Activated naive CD8-positive, alpha-beta T cell treated with anti-CD3 and anti-CD28 coated beads for 36 hours (primary cell): ENCODE results near the gene RPS14. TPM values are rescaled to one million over a fixed set of nuclear protein-coding genes. Genes with fewer than 3 reads are reported as not detected.
"Not testable (repeated sequence)": the region's sequence is repeated elsewhere in the genome, so short reads cannot be mapped to it uniquely, and the experiment has no call there.

ENCODE experiments used
- DNase-seq: peaks from one replicate; pipeline ENCODE4 v3.0.0; 2021
- H3K27ac Mint-ChIP-seq: one replicate; pipeline ENCODE4 v1.8.0; 2022; ENCODE audit warnings: mild to moderate bottlenecking, moderate library complexity, mixed read lengths
- H3K27me3 Mint-ChIP-seq: one replicate; pipeline ENCODE4 v1.8.0; 2022; ENCODE audit warnings: mild to moderate bottlenecking, mixed read lengths
- H3K36me3 Mint-ChIP-seq: one replicate; pipeline ENCODE4 v1.8.0; 2021; ENCODE audit warnings: mild to moderate bottlenecking, mixed read lengths
- H3K4me1 Mint-ChIP-seq: one replicate; pipeline ENCODE4 v1.8.0; 2021; ENCODE audit warnings: mixed read lengths
- H3K4me3 Mint-ChIP-seq: one replicate; pipeline ENCODE4 v1.8.0; 2022; ENCODE audit warnings: mild to moderate bottlenecking, moderate library complexity, mixed read lengths
- H3K9me3 Mint-ChIP-seq: one replicate; pipeline ENCODE4 v1.8.0; 2022; ENCODE audit warnings: mixed read lengths
- total RNA-seq, 2 experiments: library from RNA; stranded (reverse); gene quantifications; one replicate each; pipeline ENCODE4 v1.2.3, GENCODE V29; 2021

Gene RPS14
- total RNA-seq, 2 experiments from 2014 or later, result 2,978 to 3,004 TPM

DNA sequence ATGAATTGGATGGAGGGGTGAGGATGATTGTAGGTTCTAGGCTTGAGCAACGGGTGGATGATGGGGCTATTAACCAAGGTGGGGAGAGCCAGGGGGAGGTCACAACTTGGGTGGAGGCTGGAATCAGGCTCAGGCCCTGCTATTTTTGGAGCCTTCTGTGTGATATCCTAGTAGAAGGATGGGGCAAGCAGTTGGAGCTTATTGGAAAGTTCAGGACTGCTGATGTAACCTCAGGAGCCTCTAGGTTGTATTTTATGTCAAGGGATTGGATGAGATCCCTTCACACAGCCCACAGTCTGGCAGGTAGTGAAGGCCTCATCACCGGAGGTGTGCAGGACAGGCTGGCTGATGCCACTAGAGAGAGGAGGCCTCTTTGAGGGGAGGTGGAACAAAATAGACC lies 11.2 kb upstream of the RPS14 start:
- no peak overlapping the region for H3K4me3 Mint-ChIP-seq
- H3K27ac Mint-ChIP-seq, result peak overlapping the region; percentile 78
- peaks cover 16% of the 10 kb centered on the region for H3K4me1 Mint-ChIP-seq
- H3K36me3 Mint-ChIP-seq, result no peaks in the 10 kb centered on the region
- no peaks in the 10 kb centered on the region for H3K9me3 Mint-ChIP-seq
- no peak for DNase-seq
- no peaks in the 10 kb centered on the region for H3K27me3 Mint-ChIP-seq

DNA sequence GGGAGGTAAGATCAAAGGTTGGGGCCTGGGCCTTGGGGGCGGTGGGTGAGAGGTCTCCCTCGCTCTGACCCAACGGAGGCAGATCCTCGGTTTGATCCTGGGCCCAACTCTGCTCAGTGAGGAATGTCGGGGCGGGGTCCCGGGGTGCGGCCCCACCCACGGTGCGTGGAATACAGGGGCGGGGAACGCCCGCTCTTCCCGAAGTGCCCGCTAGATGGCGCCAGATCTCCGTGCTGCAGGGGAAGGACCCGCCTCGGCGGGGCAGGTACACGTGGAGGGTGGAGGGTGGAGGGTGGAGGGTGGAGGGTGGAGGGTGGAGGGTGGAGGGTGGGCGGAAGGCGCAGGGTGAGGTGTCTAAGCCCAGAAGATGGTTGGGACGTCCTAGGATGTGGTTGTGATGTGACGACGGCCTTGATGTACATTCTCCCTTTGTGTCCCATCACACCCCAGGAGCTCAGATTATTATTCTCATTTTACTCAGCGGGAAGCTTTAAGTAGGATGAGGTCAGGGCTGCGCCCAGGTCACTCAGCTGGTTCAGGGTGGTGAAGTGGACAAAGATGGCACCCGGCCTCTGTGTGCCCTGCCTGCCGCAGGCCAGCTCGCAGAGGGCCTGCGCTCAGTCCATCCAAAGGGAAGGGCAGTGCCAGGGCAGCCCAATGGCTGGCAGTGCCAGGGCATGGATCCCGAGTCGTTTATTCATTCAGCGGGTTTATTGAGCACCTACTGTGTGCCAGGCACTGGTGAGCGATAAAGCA lies 9.4 kb upstream of the RPS14 start:
- DNase-seq, result peak; percentile 84
- no peaks in the 10 kb centered on the region for H3K9me3 Mint-ChIP-seq
- no peaks in the 10 kb centered on the region for H3K36me3 Mint-ChIP-seq
- peak overlapping the region; percentile 49 for H3K27ac Mint-ChIP-seq
- no peak overlapping the region for H3K4me3 Mint-ChIP-seq
- H3K4me1 Mint-ChIP-seq, result peaks cover 16% of the 10 kb centered on the region
- no peaks in the 10 kb centered on the region for H3K27me3 Mint-ChIP-seq

DNA sequence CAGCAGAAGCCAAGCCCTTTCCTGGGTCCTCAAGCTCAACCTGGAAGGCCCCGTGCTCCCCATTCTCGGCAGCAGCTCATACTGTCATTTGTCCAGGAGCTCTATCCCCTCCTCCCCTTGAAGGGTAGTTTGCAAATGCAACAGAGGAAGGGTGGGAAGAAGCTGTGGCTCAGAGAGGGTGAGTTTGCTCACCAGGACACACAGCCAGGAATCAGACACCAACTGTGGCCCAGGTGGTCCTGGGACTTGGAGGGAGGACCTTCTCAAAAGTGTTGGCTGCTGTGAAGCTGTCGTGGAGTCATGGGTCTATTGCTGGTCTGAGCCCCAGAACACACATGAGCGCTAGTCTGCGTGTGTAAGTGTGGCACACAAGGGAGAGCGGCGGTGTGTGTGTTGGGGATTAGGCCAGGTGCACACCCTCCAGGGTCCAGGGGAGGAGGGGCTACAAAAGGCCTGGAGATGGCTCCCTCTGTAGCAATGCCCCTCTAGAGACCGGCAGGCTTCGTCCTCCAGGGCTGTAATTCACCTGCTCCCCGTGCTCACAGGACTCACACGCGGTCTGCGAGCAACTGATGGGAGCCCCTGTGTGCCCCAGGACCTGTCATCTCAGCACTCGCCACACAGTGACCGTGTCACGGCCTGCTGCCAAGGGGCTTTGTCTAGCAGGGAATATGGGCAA lies 8.2 kb upstream of the RPS14 start:
- H3K27me3 Mint-ChIP-seq, result no peaks in the 10 kb centered on the region
- DNase-seq, result no peak
- peaks cover 16% of the 10 kb centered on the region for H3K4me1 Mint-ChIP-seq
- no peaks in the 10 kb centered on the region for H3K36me3 Mint-ChIP-seq
- H3K27ac Mint-ChIP-seq, result peak overlapping the region; percentile 71
- no peak overlapping the region for H3K4me3 Mint-ChIP-seq
- no peaks in the 10 kb centered on the region for H3K9me3 Mint-ChIP-seq

DNA sequence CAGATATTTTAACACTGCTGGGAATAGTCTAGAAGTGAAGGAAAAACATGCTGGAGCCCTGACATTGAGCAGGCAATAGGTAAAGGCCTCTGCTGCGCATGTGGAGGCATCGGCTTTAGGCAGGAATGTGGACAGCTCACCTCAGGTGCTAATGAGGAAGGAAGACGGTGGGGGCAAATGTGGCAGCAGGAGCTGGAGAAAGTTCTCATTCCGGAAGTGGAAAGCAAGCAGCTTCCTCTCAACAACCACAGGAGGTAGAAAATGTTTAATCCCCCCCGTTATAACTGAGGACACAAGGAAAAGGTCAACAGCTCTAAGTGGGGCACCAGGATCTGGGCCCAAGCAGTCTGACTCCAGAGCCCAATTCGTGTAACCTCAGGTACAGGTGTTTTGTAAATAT lies 7.6 kb upstream of the RPS14 start:
- Mint-ChIP-seq H3K36me3 (no peaks in the 10 kb centered on the region), H3K4me3 (peak overlapping the region; percentile 36), H3K27ac (peak overlapping the region; percentile 71), H3K4me1 (peaks cover 16% of the 10 kb centered on the region), H3K27me3 (no peaks in the 10 kb centered on the region), H3K9me3 (no peaks in the 10 kb centered on the region)
- DNase-seq, result no peak

DNA sequence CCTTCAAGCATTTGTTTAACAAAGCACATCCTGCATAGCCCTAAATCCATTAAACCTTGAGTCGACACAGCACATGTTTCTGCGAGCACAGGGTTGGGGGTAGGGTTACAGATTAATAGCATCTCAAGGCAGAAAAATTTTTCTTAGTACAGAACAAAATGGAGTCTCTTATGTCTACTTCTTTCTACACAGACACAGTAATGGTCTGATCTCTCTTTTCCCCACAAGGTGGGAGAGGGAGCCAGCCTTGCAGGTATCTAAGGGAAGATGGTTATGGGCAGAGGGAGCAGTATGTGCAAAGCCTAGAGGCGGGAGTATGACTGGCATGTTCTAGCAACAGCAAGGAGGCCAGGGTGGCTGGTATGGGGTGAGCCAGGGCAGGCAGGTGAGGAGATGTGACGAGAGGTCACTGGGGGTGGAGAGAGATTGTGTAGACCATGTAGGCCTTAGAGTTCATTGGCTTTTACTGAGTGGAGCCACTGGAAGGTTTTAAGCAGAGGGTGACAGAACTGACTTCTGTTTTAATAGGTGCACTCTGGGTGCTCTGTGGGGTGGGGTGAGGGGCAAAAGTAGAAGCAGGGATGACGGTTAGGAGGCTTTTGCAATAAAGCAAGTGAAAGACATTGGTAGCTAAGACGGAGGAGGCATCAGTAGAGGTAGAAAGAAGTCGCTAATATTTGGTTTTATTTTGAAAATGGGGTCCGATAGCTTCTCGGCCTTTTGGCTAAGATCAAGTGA lies 5.1 kb upstream of the RPS14 start:
- Mint-ChIP-seq H3K9me3 (peaks cover 1% of the 10 kb centered on the region), H3K27ac (no peak overlapping the region), H3K4me3 (no peak overlapping the region), H3K4me1 (peaks cover 15% of the 10 kb centered on the region), H3K27me3 (no peaks in the 10 kb centered on the region), H3K36me3 (no peaks in the 10 kb centered on the region)
- DNase-seq, result no peak

DNA sequence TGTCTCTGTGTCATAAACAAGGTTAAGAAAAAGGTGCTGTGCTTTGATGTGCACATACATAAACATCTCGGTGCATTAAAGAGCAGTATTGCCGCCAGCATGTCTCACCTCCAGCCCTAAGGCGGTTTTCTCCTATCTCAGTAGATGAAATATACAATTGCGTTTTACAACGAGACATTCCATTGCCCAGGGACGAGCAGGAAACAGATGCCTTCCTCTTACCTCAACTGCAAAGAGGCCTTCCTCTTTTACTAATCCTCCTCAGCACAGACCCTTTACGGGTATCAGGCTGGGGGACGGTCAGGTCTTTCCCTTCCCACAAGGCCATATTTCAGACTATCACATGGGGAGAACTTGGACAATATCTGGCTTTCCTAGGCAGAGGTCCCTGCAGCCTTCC lies 4.5 kb upstream of the RPS14 start:
- not testable (repeated sequence) for H3K36me3 Mint-ChIP-seq, H3K27ac Mint-ChIP-seq, H3K4me3 Mint-ChIP-seq, H3K9me3 Mint-ChIP-seq, DNase-seq, H3K27me3 Mint-ChIP-seq
- H3K4me1 Mint-ChIP-seq, result peaks cover 12% of the 10 kb centered on the region

DNA sequence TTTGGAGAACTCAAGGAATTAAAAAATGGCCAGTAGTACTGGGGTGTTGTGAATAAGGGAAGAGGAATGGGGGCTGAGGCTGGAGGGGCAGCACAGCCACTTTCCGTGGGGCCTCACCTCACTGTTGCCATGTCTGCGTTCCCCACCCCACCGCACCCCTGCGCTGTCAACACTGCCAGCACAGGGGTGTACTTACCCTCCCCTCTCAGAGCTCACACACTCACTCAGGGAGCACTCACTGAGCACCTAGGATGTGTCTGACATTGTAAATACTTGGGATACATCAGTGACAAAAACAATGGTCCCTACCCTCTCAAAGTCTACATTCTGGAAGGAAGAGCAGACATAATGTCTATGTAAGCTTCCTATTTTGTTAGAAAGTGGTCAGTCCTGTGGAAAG lies 3.4 kb upstream of the RPS14 start:
- H3K9me3 Mint-ChIP-seq, result peaks cover 1% of the 10 kb centered on the region
- H3K27ac Mint-ChIP-seq, result no peak overlapping the region
- DNase-seq, result no peak
- H3K4me1 Mint-ChIP-seq, result peaks cover 9% of the 10 kb centered on the region
- H3K4me3 Mint-ChIP-seq, result no peak overlapping the region
- H3K27me3 Mint-ChIP-seq, result no peaks in the 10 kb centered on the region
- peaks cover 17% of the 10 kb centered on the region for H3K36me3 Mint-ChIP-seq

DNA sequence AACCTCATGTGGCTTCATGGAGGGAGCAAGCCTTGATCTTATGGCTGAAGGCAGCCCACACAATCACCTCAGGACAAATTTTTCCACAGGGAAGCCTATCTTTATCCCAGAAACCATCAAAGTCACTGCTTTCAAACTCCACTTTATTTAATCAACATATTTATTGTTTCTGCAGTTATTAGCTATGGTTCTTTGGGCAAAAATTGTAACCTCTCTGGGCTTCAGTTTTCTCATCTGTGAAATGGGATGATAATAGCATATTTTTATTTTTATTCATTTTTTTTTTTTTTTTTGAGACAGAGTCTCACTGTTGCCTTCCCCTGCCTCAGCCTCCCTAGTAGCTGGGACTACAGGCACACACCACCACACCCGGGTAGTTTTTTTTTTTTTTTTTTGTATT lies 2.1 kb upstream of the RPS14 start:
- Mint-ChIP-seq H3K27ac (no peak overlapping the region), H3K9me3 (peaks cover 1% of the 10 kb centered on the region), H3K4me1 (peaks cover 14% of the 10 kb centered on the region), H3K36me3 (peaks cover 30% of the 10 kb centered on the region), H3K4me3 (no peak overlapping the region), H3K27me3 (no peaks in the 10 kb centered on the region)
- DNase-seq, result no peak

DNA sequence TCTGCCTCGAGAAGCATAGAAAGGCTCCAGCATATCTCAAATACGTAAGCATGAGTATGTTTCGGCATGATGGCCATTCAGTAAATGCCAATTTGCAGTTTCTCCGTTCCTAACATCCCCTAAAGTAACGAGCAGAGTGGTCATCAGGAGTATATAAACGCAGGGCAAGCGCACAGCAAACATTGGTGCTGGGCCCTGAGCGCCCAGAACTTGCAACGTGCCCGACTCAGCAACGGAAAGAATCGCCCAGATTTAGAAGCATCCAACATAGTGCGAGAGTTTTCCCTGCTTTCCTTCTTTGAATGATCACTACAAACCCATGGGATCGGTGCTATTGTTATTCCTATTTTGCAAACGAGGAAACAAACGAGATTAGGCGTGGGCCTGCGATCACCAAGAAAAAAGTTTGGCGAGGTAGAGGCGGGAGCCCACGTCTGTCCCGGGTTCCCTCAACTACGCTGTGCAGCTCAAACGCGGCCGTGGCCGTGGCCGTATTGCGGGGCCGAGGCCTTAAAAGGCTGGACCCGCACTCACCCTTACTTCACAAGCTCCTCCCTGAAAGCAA lies 505 bp downstream of the RPS14 start:
- H3K27me3 Mint-ChIP-seq, result no peaks in the 10 kb centered on the region
- H3K9me3 Mint-ChIP-seq, result peaks cover 1% of the 10 kb centered on the region
- peaks cover 53% of the 10 kb centered on the region for H3K36me3 Mint-ChIP-seq
- H3K4me3 Mint-ChIP-seq, result peak overlapping the region; percentile 92
- H3K4me1 Mint-ChIP-seq, result peaks cover 25% of the 10 kb centered on the region
- peak overlapping the region; percentile 99 for H3K27ac Mint-ChIP-seq
- no peak for DNase-seq

DNA sequence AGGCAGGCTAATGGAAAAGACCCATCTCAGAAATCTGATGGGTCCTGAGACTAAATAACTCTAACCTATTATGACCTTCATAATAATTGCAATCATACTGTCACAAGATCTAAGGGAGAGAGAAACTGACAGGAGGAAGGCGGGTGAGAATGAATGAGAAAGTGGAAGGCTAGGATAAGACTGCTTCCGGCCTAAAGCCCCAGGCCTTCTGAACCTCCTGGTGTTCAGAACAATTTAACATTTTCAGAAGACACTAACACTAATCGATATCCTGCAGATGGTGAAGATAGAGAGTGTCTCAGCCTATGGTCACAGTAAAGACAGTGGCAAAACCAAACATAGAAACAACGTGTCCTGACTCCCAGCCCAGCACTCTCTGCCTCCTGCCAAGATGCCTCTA lies 1.2 kb downstream of the RPS14 start:
- peak overlapping the region; percentile 92 for H3K4me3 Mint-ChIP-seq
- no peaks in the 10 kb centered on the region for H3K27me3 Mint-ChIP-seq
- H3K36me3 Mint-ChIP-seq, result peaks cover 60% of the 10 kb centered on the region
- peaks cover 1% of the 10 kb centered on the region for H3K9me3 Mint-ChIP-seq
- peaks cover 32% of the 10 kb centered on the region for H3K4me1 Mint-ChIP-seq
- DNase-seq, result no peak
- peak overlapping the region; percentile 99 for H3K27ac Mint-ChIP-seq

DNA sequence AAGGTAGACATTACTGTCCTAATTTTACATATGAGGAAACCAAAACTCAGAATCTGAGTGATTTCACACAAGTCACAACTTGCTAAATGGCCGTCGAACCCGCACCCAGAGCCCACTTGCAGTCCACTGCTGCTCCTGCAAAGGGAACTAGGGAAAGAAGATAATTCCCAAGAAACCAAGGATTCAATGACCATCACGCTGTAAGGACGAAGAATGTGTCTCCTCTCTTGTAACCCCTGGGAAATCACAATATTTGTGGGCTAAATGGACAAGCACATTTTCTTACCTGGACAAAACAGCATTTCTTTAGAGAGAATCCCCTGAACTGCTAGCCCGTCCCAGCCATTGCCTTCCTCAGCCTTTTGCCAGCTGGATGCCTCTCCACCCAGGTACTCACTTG lies 2.4 kb downstream of the RPS14 start:
- H3K27ac Mint-ChIP-seq, result peak overlapping the region; percentile 99
- H3K27me3 Mint-ChIP-seq, result no peaks in the 10 kb centered on the region
- peaks cover 61% of the 10 kb centered on the region for H3K36me3 Mint-ChIP-seq
- no peak for DNase-seq
- H3K4me1 Mint-ChIP-seq, result peaks cover 33% of the 10 kb centered on the region
- peaks cover 1% of the 10 kb centered on the region for H3K9me3 Mint-ChIP-seq
- peak overlapping the region; percentile 92 for H3K4me3 Mint-ChIP-seq

DNA sequence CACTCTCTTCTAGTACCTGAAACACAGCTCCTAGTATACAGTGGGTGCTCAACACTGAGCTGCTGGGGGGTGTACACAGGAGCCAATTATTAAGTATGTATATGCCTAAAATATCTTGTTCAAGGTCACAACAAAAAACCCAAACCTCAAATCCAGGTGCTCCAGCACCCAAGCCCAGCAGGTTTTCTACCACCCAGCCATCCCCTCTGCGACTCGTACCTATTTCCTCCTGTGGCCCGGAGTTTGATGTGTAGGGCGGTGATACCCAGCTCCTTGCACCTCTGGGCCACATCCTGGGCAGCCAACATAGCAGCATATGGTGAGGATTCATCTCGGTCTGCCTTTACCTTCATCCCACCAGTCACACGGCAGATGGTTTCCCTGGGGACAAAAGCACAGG lies 3.0 kb downstream of the RPS14 start:
- H3K27me3 Mint-ChIP-seq, result no peaks in the 10 kb centered on the region
- peak overlapping the region; percentile 92 for H3K4me3 Mint-ChIP-seq
- peaks cover 33% of the 10 kb centered on the region for H3K4me1 Mint-ChIP-seq
- peak overlapping the region; percentile 99 for H3K27ac Mint-ChIP-seq
- DNase-seq, result no peak
- peaks cover 61% of the 10 kb centered on the region for H3K36me3 Mint-ChIP-seq
- peaks cover 1% of the 10 kb centered on the region for H3K9me3 Mint-ChIP-seq

DNA sequence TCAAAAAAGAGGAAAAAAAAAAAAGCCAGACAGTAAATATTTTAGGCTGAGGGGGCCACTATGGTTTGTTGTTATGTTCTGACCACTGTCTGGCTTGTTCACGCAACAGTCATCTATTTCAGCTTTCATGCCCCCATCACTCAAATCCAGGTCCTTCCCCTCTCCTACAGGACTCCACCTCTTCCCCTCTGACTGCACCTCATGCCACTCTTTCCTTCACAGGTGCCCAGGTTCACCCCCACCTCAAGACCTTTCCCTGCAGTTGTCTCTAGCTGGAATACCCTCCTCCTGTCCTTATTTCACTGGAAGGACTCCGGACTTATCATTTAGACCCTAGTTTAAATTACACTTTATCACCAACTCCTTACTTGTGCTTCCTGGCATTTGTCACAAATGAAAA lies 3.5 kb downstream of the RPS14 start:
- peaks cover 33% of the 10 kb centered on the region for H3K4me1 Mint-ChIP-seq
- H3K9me3 Mint-ChIP-seq, result peaks cover 1% of the 10 kb centered on the region
- peak overlapping the region; percentile 99 for H3K27ac Mint-ChIP-seq
- no peak for DNase-seq
- peak overlapping the region; percentile 92 for H3K4me3 Mint-ChIP-seq
- no peaks in the 10 kb centered on the region for H3K27me3 Mint-ChIP-seq
- peaks cover 61% of the 10 kb centered on the region for H3K36me3 Mint-ChIP-seq

DNA sequence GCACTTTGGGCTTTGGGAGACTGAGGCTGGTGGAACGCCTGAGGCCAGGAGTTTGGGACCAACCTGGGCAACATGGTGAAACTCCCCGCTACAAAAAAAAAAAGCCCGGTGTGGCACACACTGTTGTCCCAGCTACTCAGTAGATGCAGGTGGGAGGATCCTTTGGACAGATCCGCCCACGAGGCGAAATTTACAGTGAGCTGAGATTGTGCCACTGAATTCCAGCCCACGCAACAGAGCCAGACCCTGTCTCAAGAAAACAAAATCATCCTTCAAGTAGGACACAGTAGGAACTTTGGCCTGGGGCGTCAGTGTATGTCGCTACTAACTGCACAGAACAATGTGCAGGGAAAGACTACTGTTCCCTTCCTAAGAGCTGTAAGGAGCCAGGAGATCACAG lies 4.8 kb downstream of the RPS14 start:
- Mint-ChIP-seq H3K36me3 (peaks cover 61% of the 10 kb centered on the region), H3K27me3 (no peaks in the 10 kb centered on the region), H3K27ac (no peak overlapping the region), H3K9me3 (no peaks in the 10 kb centered on the region), H3K4me3 (peak overlapping the region; percentile 29), H3K4me1 (peaks cover 32% of the 10 kb centered on the region)
- DNase-seq, result no peak
